Fibroblast of villous mesenchyme (primary cell): ENCODE data around the gene MIP. TPM values are rescaled to one million over a fixed set of nuclear protein-coding genes. Genes with fewer than 3 reads are reported as not detected.
A peak's percentile ranks its signal among the peaks of the same experiment; 100 is the strongest.

Source experiments
- DNase-seq: peaks from one replicate; pipeline ENCODE4 v3.0.0-alpha.2; 2010; ENCODE audit warnings: low read depth
- H3K4me3 ChIP-seq: 2 replicates; pipeline ENCODE4 v1.5.1; 2011; ENCODE audit warnings: low read depth, mild to moderate bottlenecking, low read length
- total RNA-seq: library from RNA; depleted of rRNA; stranded (reverse); fragments of >200 nt; gene quantifications from 2 replicates; pipeline ENCODE4 v1.2.3, GENCODE V29; 2012
- TF ChIP-seq, protein P1 (sequence below): IDR thresholded peaks from 2 replicates; pipeline ENCODE4 v1.5.1; 2012; ENCODE audit warnings: low read depth, mild to moderate bottlenecking, low read length; ENCODE audit not compliant: insufficient read depth

MIP gene
- total RNA-seq, 1 donor = not detected

DNA sequence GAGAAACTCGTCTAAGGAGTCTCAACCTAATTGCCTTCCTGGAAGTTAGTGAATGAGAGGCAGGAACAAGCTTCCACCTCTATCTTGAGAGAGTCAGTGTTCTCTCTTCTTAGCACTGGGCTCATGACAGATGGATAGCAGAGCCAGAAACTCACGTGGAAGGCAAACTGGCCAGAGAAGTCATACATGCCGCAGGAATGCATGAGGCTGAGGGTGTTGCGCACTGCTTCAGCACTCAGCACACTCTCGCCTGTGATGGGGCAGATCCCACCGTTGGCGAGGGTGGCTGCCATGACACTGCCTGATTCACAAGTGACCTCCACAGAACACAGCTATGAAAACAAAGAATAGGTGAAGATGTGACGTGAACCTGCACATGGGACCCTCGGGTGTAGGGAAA is 19.9 kb upstream of the MIP start:
- DNase-seq = no peak
- no peak overlapping the region for H3K4me3 ChIP-seq
- TF ChIP-seq, protein P1, sequence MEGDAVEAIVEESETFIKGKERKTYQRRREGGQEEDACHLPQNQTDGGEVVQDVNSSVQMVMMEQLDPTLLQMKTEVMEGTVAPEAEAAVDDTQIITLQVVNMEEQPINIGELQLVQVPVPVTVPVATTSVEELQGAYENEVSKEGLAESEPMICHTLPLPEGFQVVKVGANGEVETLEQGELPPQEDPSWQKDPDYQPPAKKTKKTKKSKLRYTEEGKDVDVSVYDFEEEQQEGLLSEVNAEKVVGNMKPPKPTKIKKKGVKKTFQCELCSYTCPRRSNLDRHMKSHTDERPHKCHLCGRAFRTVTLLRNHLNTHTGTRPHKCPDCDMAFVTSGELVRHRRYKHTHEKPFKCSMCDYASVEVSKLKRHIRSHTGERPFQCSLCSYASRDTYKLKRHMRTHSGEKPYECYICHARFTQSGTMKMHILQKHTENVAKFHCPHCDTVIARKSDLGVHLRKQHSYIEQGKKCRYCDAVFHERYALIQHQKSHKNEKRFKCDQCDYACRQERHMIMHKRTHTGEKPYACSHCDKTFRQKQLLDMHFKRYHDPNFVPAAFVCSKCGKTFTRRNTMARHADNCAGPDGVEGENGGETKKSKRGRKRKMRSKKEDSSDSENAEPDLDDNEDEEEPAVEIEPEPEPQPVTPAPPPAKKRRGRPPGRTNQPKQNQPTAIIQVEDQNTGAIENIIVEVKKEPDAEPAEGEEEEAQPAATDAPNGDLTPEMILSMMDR = no peak

DNA sequence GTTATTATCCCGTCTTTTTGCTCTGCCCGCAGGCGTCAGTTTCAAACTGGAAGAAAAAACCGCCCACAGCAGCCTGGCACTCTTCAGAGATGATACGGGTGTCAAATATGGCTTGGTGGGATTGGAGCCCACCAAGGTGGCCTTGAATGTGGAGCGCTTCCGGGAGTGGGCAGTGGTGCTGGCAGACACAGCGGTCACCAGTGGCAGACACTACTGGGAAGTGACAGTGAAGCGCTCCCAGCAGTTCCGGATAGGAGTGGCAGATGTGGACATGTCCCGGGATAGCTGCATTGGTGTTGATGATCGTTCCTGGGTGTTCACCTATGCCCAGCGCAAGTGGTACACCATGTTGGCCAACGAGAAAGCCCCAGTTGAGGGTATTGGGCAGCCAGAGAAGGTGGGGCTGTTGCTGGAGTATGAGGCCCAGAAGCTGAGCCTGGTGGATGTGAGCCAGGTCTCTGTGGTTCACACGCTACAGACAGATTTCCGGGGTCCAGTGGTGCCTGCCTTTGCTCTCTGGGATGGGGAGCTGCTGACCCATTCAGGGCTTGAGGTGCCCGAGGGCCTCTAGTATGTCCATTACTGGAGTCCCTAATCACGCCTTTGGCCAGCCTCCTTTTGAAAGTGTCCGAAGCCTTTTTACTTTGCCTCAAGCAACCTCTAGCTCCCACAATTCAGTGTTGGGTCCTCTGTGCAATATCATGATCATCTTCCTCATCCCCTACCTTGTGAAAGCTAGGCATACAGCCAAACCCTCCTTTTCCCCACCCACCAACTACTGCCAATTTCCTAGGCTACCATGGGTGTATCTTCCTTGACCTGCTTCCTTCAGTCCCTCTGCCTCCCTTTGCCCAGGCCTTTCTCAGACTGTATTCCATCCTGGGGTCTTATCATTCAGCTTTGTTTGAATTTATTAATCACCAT is 14.8 kb upstream of the MIP start:
- no peak for DNase-seq
- TF ChIP-seq, protein P1 = no peak
- peak overlapping the region; percentile 95 for H3K4me3 ChIP-seq

DNA sequence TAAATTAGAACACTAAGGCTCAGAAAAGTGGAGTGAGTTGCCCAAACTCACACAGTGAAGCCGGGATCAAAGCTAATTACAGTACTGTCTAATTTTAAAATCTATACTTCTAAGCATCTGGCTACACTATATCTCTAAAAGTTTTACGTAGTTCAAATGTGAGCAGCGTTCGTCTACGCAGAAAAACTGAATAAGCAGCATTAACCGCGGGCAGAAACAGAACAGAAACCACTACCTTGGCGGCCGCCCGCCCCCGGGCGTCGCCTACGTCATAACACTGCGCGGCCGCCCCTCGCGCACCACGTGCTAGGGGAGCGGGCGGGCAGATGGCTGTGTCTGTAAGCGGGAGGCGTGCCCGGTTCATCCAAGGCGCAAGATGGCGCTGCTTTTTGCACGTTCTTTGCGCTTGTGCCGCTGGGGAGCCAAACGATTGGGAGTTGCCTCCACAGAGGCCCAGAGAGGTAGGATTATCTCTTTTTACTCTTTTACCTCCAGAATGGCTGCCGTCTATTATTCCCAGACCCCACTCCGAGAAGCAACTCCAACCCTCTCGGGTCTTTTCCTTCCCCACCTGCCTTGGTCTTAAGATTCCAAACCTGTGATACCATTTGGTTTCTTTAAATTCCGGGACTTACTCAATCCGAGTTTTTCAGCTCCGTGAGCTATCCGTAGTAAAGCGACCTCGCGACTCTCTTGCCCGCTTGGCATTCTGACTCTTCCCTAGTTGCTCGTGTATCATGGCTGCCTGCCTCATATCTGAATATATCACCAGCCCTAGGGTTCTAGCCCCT is 14.0 kb upstream of the MIP start, which contains the start of gene SPRYD4:
SPRYD4 (plus strand) TSS at position 363 of the 791 bp plus-strand sequence; CDS start at position 377, 14 bp downstream.
- DNase-seq = peak; percentile 94
- H3K4me3 ChIP-seq = peak within 1 kb of the TSS; percentile 95
- TF ChIP-seq, protein P1 = peak; percentile 14

DNA sequence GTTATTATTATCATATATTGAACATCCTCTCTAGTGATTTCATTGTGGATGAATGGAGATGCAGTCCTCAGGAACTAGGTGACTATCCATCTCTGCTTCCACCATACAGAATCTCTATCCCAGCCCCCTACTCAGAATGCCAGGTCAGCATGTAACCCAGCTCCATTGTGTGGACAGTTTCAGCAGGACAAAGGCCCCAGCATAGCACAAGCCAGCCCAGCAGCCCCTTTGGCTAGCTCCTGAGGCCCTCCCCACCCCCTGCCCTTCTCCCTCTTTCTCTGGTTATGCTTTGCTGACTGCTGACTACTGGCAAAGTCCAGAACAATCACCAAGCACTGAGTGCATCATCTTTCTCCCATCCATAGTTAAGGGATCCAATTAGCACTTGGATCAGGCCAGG is 8.1 kb upstream of the MIP start:
- TF ChIP-seq, protein P1 = no peak
- no peak for DNase-seq
- H3K4me3 ChIP-seq = no peak overlapping the region

DNA sequence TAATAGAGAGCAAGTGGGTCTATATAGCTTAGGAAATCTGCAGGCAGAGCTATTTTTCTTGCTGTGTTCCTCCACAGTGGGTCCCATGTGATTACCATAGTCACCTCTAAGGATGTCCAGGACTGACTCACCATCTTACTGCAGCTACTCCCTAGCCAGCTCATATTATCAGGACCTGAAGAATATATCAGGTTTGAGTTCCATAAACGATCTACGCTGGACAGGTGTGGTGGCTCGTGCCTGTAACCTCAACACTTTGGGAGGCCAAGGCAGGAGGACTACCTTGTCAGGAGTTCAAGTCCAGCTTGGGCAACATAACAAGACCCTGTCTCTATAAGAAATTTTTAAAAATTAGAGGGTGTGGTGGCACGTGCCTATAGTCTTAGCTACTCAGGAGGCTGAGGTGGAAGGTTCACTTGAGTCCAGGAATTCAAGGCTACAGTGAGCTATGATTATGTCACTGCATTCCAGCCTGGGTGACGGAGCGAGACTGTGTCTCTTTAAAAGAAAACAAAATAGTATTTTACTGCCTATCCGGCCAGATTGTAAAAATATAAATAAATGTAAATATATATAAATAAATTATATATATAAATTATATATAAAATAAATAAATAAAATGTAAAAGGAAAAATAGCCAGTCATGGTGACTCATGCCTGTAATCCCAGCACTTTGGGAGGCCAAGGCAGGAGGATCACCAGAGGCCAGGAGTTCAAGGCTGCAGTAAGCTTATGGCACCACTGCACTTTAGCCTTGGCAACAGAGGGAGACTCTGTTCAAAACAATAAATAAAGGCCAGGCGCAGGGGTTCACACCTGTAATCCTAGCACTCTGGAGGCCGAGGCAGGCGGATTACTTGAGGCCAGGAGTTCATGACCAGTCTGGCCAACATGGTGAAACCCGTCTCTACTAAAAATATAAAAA is 7.0 kb upstream of the MIP start:
- TF ChIP-seq, protein P1 = no peak
- no peak for DNase-seq
- no peak overlapping the region for H3K4me3 ChIP-seq

DNA sequence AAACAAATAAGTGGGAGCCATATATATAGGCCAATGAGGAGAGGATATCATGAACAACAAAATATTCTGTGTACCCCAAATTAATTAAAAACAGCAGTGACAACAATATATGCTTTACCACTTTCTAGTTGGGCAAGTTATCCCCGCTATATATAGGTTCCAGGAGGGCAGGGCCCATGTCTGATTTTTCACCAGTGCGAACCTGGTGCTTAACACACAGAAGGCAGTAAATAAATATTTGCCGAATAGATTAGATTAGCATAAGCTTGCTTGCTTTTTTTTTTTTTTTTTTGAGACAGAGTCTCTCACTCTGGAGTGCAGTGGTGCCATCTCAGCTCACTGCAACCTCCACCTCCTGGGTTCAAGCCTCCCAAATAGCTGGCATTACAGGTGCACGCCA is 3.4 kb upstream of the MIP start:
- no peak overlapping the region for H3K4me3 ChIP-seq
- TF ChIP-seq, protein P1 = no peak
- no peak for DNase-seq
